HepG2 (cell line): Measurements from ENCODE around the gene CHAF1A. TPM values are rescaled to one million over a fixed set of nuclear protein-coding genes. Genes with fewer than 3 reads are reported as not detected.

Source experiments
- ATF7-NPFF ChIP-seq: sonication (generic); formaldehyde crosslinking; IDR thresholded peaks from 2 replicates; pipeline ENCODE4 v1.8.1; 2023; ENCODE audit warnings: mild to moderate bottlenecking, low read depth, missing genetic modification reagents, moderate library complexity
- CSRNP1 ChIP-seq: sonication (generic); formaldehyde crosslinking; IDR thresholded peaks from 2 replicates; pipeline ENCODE4 v1.8.1; 2023; ENCODE audit warnings: mild to moderate bottlenecking, missing genetic modification reagents
- MAZ ChIP-seq, 2 experiments: sonication (generic) in 1 of 2; formaldehyde crosslinking in 1 of 2; IDR thresholded peaks; 2 replicates each; pipeline versions ENCODE4 v1.5.0 to v1.6.1; 2012 to 2020; ENCODE audit warnings: low read depth in 2 of 2, mild to moderate bottlenecking in 2 of 2, borderline replicate concordance in 1 of 2, improper control_type of control experiment in 1 of 2, low read length in 1 of 2, missing genetic modification reagents in 1 of 2, moderate library complexity in 1 of 2
- MTERF4 ChIP-seq: sonication (generic); formaldehyde crosslinking; IDR thresholded peaks from 2 replicates; pipeline ENCODE4 v1.8.0; 2023; ENCODE audit warnings: mild to moderate bottlenecking, missing genetic modification reagents
- PAXIP1 ChIP-seq: sonication (generic); formaldehyde crosslinking; conservative IDR thresholded peaks from 2 replicates; pipeline ENCODE4 v1.4.0; 2020; ENCODE audit warnings: mild to moderate bottlenecking, missing genetic modification reagents, moderate library complexity
- RBAK ChIP-seq: sonication (generic); formaldehyde crosslinking; IDR thresholded peaks from 2 replicates; pipeline ENCODE4 v1.5.1; 2020; ENCODE audit warnings: mild to moderate bottlenecking, missing genetic modification reagents
- SMAD1 ChIP-seq: sonication (generic); formaldehyde crosslinking; IDR thresholded peaks from 2 replicates; pipeline ENCODE4 v1.4.0; 2020; ENCODE audit warnings: missing genetic modification reagents, low read depth, mild to moderate bottlenecking, borderline replicate concordance
- ZNF274 ChIP-seq: sonication (generic); formaldehyde crosslinking; IDR thresholded peaks from 2 replicates; pipeline ENCODE4 v1.5.1; 2020; ENCODE audit warnings: mild to moderate bottlenecking, missing genetic modification reagents
- ZNF276 ChIP-seq: sonication (generic); formaldehyde crosslinking; IDR thresholded peaks from 2 replicates; pipeline ENCODE4 v1.4.0; 2020; ENCODE audit warnings: mild to moderate bottlenecking, low read depth, missing genetic modification reagents
- ZNF382 ChIP-seq: sonication (generic); formaldehyde crosslinking; IDR thresholded peaks from 2 replicates; pipeline ENCODE4 v1.5.0; 2020; ENCODE audit warnings: missing genetic modification reagents, mild to moderate bottlenecking, borderline replicate concordance
- ZNF564 ChIP-seq: sonication (generic); formaldehyde crosslinking; IDR thresholded peaks from 2 replicates; pipeline ENCODE4 v1.8.1; 2023; ENCODE audit warnings: mild to moderate bottlenecking, missing genetic modification reagents
- ZNF646 ChIP-seq: sonication (generic); formaldehyde crosslinking; IDR thresholded peaks from 2 replicates; pipeline ENCODE4 v1.9.0; 2021; ENCODE audit warnings: mild to moderate bottlenecking, missing genetic modification reagents
- polyA plus RNA-seq, 8 experiments: library from polyadenylated mRNA; depleted of rRNA in 3 of 8; stranded (reverse) in 7 of 8; unstranded in 1 of 8; fragments of >200 nt; fragmentation: Illumina TruSeq in 4 of 8; extraction: Trizol in 4 of 8; gene quantifications; 2 replicates each; pipeline versions ENCODE4 v1.2.1 to v1.2.3, GENCODE V29; 2011 to 2016; ENCODE audit warnings: low read depth in 4 of 8, missing spikeins in 1 of 8, mixed read lengths in 1 of 8; ENCODE audit not compliant: insufficient read depth in 1 of 8
- total RNA-seq, 5 experiments: library from RNA; depleted of rRNA; stranded (reverse); fragments of >200 nt; fragmentation: Illumina TruSeq; extraction: Trizol; gene quantifications; 2 replicates each; pipeline ENCODE4 v1.2.3, GENCODE V29; 2016; ENCODE audit warnings: low read depth in 1 of 5

The CHAF1A gene
- total and polyA plus RNA-seq, 2 of the 13 experiments (the other 11 are each of a cell fraction or from before 2014, with no cell fraction given): 11.0 to 34.8 TPM

- TF ChIP-seq ZNF646 (no peak), ATF7-NPFF (CRISPR knock-in tag) (0 out of 2 replicates have a peak, but pooled peaks have one; percentile 32), CSRNP1 (CRISPR knock-in tag) (no peak), ZNF564 (CRISPR knock-in tag) (no peak), ZNF276 (no peak), ZNF274 (no peak), MTERF4 (CRISPR knock-in tag) (no peak), PAXIP1 (no peak), SMAD1 (no peak), MAZ (IDR thresholded peaks at IDR 0.05; ENCODE audit: borderline replicate concordance, low read depth, low read length) (no peak), MAZ (CRISPR knock-in tag; IDR thresholded peaks at IDR 0.05; ENCODE audit: low read depth) (0 out of 2 replicates have a peak, but pooled peaks have one; percentile 20), RBAK (CRISPR knock-in tag) (no peak), ZNF382 (no peak)
Observed at GRCh38 chr19:4472174-4472974, 69.9 kb downstream of the CHAF1A start, which contains the start of gene HDGFL2 (continued).
